ENCODE results near the gene THAP10.

Gene THAP10

DNA sequence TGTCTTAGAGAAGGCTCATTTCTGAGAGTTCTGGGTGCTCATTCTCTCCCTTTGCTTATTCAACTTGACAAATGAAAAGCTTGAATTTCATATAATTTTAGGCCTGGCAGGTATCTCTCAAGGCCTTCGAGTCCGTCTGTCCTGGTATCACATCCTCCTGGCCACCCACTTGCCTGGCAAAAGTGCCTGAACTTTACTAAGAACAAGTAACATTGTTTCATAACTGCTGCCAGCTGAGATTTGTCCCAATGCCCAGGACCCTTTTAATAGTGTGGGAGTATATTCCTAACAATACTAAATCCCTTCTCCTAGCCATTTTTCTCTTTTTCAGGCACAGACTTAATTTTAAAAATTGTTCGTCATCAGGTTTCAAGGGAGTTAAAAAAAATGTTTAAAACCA lies 56.4 kb downstream of the THAP10 start:
- DNase-seq (ENCODE audit: low read depth) = no peak
- no peak overlapping the region for H3K4me3 ChIP-seq (ENCODE audit: low read depth, low read length)
- TF ChIP-seq, protein P1, sequence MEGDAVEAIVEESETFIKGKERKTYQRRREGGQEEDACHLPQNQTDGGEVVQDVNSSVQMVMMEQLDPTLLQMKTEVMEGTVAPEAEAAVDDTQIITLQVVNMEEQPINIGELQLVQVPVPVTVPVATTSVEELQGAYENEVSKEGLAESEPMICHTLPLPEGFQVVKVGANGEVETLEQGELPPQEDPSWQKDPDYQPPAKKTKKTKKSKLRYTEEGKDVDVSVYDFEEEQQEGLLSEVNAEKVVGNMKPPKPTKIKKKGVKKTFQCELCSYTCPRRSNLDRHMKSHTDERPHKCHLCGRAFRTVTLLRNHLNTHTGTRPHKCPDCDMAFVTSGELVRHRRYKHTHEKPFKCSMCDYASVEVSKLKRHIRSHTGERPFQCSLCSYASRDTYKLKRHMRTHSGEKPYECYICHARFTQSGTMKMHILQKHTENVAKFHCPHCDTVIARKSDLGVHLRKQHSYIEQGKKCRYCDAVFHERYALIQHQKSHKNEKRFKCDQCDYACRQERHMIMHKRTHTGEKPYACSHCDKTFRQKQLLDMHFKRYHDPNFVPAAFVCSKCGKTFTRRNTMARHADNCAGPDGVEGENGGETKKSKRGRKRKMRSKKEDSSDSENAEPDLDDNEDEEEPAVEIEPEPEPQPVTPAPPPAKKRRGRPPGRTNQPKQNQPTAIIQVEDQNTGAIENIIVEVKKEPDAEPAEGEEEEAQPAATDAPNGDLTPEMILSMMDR (IDR thresholded peaks at IDR 0.05; ENCODE audit: insufficient read depth, low read depth, low read length, missing control alignments) = no peak

DNA sequence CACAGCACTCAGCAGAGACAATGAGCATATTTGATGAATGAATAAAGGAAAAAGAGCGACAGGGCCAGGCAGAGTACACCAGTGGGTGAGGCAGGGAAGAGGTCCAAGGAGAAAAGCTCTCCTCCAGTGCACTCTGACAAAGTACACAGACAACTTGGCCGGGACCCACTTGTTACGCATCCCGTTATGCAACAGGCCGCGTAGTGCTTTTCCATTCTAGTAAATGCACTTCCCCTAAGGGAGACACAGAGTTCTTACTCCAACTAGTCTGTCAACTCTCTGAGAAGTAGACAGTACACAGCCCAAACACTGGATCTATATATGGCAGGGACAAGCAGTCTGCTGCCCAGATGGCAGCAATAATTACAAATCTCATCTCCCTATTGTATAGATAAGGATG lies 56.8 kb downstream of the THAP10 start:
- TF ChIP-seq, protein P1 (IDR thresholded peaks at IDR 0.05; ENCODE audit: insufficient read depth, low read depth, low read length, missing control alignments) = no peak

GRCh38 chr15:70834999-70835398 lies 57.2 kb downstream of the THAP10 start:
- TF ChIP-seq, protein P1 (IDR thresholded peaks at IDR 0.05; ENCODE audit: insufficient read depth, low read depth, low read length, missing control alignments) = no peak
- H3K4me3 ChIP-seq (ENCODE audit: low read depth, low read length) = no peak overlapping the region
- DNase-seq (ENCODE audit: low read depth) = no peak

More for the DNA sequence above, 56.8 kb downstream of the THAP10 start:
- H3K4me3 ChIP-seq (ENCODE audit: low read depth, low read length) = no peak overlapping the region
- DNase-seq (ENCODE audit: low read depth) = no peak

GRCh38 chr15:70833861-70834765 lies 58.1 kb downstream of the THAP10 start:
- TF ChIP-seq, protein P1 (IDR thresholded peaks at IDR 0.05; ENCODE audit: insufficient read depth, low read depth, low read length, missing control alignments) = no peak
- no peak for DNase-seq (ENCODE audit: low read depth)
- no peak overlapping the region for H3K4me3 ChIP-seq (ENCODE audit: low read depth, low read length)

- H3K4me3 ChIP-seq (ENCODE audit: low read depth, low read length) = no peak overlapping the region
- no peak for DNase-seq (ENCODE audit: low read depth)
- TF ChIP-seq, protein P1 (IDR thresholded peaks at IDR 0.05; ENCODE audit: insufficient read depth, low read depth, low read length, missing control alignments) = no peak
Measured at GRCh38 chr15:70833422-70833821, 58.8 kb downstream of the THAP10 start.

- DNase-seq (ENCODE audit: low read depth) = no peak
- TF ChIP-seq, protein P1 (IDR thresholded peaks at IDR 0.05; ENCODE audit: insufficient read depth, low read depth, low read length, missing control alignments) = no peak
- H3K4me3 ChIP-seq (ENCODE audit: low read depth, low read length) = no peak overlapping the region
Measured at GRCh38 chr15:70832176-70832575, 60.1 kb downstream of the THAP10 start.

All from GM12865 (cell line).